RWPE2 (cell line): ENCODE measurements around the gene PPDPF.

Experiments
- ATAC-seq: fragments of 200-7000 bp; cut with Tn5 transposase; 3 replicates; pipeline ENCODE4 v1.9.1; 2021; ENCODE audit warnings: low read depth
- DNase-seq: peaks from one replicate; pipeline ENCODE4 v3.0.0-alpha.2; 2020; ENCODE audit warnings: low spot score
- H3K27ac ChIP-seq: fragments of 450-650 bp; 2 replicates; pipeline ENCODE4 v1.5.1; 2017; ENCODE audit warnings: mild to moderate bottlenecking; ENCODE audit not compliant: poor library complexity, severe bottlenecking
- H3K27me3 ChIP-seq: fragments of 250-450 bp; sonication (Bioruptor Pico); 2 replicates; pipeline ENCODE4 v1.5.1; 2021; ENCODE audit warnings: mild to moderate bottlenecking, moderate library complexity; ENCODE audit not compliant: insufficient read depth, poor library complexity, severe bottlenecking
- H3K36me3 ChIP-seq: fragments of 250-450 bp; sonication (Bioruptor Pico); 2 replicates; pipeline ENCODE4 v1.5.1; 2020; ENCODE audit warnings: low read depth, mild to moderate bottlenecking, moderate library complexity
- H3K4me1 ChIP-seq: fragments of 250-450 bp; sonication (Bioruptor Pico); 2 replicates; pipeline ENCODE4 v1.5.1; 2021; ENCODE audit warnings: mild to moderate bottlenecking, moderate library complexity; ENCODE audit not compliant: insufficient read depth, poor library complexity, severe bottlenecking
- H3K4me3 ChIP-seq: fragments of 250-450 bp; sonication (Bioruptor Pico); 2 replicates; pipeline ENCODE4 v1.5.1; 2021; ENCODE audit warnings: mild to moderate bottlenecking, moderate library complexity; ENCODE audit not compliant: severe bottlenecking
- H3K9me3 ChIP-seq: fragments of 250-450 bp; sonication (Bioruptor Pico); 2 replicates; pipeline ENCODE4 v1.5.1; 2021; ENCODE audit warnings: mild to moderate bottlenecking, moderate library complexity; ENCODE audit not compliant: severe bottlenecking
- TF ChIP-seq, protein P1 (sequence below): fragments of 450-650 bp; IDR thresholded peaks from one replicate; pipeline ENCODE4 v1.5.1; 2017; ENCODE audit warnings: mild to moderate bottlenecking, moderate library complexity; ENCODE audit not compliant: poor library complexity, severe bottlenecking

Gene PPDPF

DNA sequence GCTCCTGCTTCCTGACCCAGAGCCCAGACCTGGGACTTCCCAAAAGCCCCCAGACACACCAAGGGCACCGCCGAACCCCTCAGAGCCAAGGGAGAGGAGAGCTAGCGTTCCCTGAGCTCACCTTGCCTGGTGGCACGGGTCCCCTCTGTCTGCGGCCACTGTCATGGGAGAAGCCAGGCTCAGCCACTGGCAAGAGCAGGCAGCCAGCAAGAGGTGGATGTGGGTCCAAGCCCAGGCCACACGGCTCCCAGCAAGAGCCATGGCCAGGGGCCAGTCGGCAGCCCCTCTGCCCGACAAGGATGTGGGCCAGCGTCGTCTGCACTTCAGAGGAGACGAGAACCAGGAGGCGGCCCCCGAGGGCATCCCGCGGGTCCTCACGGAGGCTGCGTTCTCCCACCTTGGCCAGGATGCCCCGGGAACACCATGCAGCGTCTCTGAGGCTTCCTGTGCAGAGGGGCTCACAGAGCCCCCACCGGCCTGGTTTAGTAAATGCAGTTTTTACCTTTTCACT is 2.2 kb upstream of the PPDPF start:
- TF ChIP-seq, protein P1, sequence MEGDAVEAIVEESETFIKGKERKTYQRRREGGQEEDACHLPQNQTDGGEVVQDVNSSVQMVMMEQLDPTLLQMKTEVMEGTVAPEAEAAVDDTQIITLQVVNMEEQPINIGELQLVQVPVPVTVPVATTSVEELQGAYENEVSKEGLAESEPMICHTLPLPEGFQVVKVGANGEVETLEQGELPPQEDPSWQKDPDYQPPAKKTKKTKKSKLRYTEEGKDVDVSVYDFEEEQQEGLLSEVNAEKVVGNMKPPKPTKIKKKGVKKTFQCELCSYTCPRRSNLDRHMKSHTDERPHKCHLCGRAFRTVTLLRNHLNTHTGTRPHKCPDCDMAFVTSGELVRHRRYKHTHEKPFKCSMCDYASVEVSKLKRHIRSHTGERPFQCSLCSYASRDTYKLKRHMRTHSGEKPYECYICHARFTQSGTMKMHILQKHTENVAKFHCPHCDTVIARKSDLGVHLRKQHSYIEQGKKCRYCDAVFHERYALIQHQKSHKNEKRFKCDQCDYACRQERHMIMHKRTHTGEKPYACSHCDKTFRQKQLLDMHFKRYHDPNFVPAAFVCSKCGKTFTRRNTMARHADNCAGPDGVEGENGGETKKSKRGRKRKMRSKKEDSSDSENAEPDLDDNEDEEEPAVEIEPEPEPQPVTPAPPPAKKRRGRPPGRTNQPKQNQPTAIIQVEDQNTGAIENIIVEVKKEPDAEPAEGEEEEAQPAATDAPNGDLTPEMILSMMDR: no peak
- Histone ChIP-seq H3K4me1 (peaks cover 5% of the 10 kb centered on the region), H3K9me3 (peaks cover 5% of the 10 kb centered on the region), H3K27me3 (no peaks in the 10 kb centered on the region), H3K4me3 (no peak overlapping the region), H3K36me3 (peaks cover 23% of the 10 kb centered on the region), H3K27ac (no peak overlapping the region)
- DNase-seq: no peak
- ATAC-seq: no peak

DNA sequence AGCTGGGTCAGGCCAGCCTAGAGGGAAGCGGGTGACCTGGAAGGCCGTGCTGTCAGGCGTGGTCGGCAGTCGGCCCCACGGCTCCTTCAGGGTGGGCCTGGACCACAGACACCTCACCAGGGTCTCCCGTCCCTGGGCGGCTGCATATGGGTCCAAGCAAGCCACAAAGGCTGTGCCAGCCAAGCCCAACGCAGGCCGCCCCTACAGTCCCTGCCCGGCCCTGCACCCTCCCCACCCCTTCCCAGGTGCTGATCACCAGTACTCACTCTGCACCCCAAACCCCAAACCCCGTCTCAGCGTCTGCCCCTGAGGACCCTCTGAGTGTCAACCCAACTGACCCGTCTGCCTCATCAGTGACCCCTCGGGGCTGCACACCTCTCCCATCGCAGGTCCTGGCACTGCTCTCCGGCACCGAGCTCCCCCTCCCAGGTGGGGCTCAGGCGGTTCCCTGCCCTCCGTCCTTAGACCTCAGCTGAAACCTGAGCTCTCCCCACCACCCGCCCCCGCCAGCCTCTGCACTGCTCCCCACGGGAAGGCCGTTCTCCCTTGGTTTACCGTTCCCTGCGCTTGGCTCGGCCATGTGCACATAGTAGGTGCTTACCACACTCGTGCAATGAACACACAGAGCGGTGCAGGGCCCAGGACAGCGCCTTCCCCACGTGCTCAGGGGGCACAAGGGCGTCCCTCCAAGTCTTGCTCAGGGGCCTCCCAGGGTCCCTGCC is 1.5 kb upstream of the PPDPF start:
- Histone ChIP-seq H3K27ac (peak overlapping the region; percentile 79), H3K4me3 (peak overlapping the region; percentile 57), H3K4me1 (peaks cover 5% of the 10 kb centered on the region), H3K36me3 (peaks cover 29% of the 10 kb centered on the region), H3K27me3 (no peaks in the 10 kb centered on the region), H3K9me3 (peaks cover 10% of the 10 kb centered on the region)
- DNase-seq (peak; percentile 85), ATAC-seq (no peak)
- TF ChIP-seq, protein P1: no peak

DNA sequence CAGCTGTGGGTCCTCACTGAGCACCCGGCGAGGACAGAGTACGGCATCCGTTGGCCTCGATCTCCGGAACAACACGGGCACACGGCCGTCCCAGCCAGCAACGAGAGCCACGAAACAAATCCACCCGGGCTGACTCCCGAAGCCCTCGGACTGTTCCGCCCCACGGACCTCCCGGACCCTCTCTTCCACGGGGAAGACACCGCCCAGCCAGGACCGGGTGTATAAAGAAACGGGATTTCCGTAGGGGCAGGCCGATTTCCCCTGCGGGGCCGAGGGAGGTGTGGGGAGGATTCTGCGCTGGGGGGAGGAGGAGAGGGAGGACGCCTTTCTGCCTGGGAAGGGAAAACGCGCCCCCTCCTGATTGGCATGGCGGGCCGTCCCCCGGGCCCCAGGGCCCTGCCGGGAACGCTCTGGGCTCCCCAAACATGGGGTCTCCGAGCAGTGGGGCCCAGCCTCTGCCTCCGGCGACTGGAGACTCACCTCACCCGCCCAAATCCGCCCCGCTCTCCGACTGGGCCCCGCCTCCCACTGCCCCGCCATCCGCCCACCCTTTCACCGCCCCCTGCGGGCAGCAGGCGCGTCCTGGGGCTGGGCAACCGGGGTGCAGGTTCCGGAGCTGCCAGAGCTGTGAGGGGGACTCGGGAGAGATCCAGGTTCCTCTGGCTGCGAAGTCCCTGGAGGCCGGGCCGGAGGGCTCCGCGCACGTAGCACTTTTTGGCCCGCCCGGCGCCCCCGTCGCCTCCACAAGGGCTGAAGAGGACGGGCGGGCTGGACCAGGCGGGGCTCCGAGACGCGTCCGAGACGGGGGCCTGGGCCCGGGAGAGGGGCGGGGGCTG is 679 bp upstream of the PPDPF start:
- peaks cover 10% of the 10 kb centered on the region for H3K9me3 ChIP-seq
- peak; percentile 66 for ATAC-seq
- peak overlapping the region; percentile 57 for H3K4me3 ChIP-seq
- H3K4me1 ChIP-seq: peaks cover 5% of the 10 kb centered on the region
- H3K27me3 ChIP-seq: no peaks in the 10 kb centered on the region
- peaks cover 29% of the 10 kb centered on the region for H3K36me3 ChIP-seq
- H3K27ac ChIP-seq: peak overlapping the region; percentile 79
- peak; percentile 95 for DNase-seq
- TF ChIP-seq, protein P1: peak; percentile 67

DNA sequence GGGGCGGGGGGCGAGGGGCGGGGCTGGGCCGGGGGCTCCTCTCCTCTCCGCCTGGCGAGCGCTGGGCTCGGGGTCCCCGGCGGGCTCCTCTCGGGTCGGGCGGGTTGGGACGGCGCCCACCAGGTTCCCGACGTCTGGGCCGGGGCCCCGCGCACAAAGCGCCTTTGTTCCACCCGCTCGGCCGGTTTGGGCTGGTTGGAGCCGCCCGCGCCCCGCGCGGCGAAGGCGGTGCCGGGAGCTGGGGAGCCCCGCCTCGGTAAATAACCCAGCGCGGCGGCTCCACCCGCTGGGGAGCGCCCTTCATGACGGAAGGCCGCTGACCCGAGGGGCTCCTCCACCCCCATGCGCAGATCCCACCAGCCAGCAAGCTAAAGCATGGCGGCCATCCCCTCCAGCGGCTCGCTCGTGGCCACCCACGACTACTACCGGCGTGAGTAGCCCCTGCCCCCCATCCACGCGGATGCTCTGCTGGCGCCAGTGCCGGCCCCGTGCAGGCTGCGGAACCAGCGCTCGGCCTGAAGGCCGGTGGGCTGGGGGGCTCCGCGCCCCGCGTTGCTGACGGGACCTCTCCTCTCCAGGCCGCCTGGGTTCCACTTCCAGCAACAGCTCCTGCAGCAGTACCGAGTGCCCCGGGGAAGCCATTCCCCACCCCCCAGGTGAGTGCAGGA is 503 bp downstream of the PPDPF start:
- Histone ChIP-seq H3K27me3 (no peaks in the 10 kb centered on the region), H3K27ac (peak overlapping the region; percentile 79), H3K4me3 (peak overlapping the region; percentile 57), H3K36me3 (peaks cover 29% of the 10 kb centered on the region), H3K9me3 (peaks cover 10% of the 10 kb centered on the region), H3K4me1 (peaks cover 5% of the 10 kb centered on the region)
- peak; percentile 49 for ATAC-seq
- TF ChIP-seq, protein P1: peak; percentile 31
- peak; percentile 92 for DNase-seq
